GM19240 (cell line): Measurements from ENCODE around the gene SURF2.

Experiments used
- DNase-seq: peaks from one replicate; pipeline ENCODE4 v3.0.0; 2011; ENCODE audit warnings: low spot score; ENCODE audit not compliant: insufficient read length

Gene SURF2

DNA sequence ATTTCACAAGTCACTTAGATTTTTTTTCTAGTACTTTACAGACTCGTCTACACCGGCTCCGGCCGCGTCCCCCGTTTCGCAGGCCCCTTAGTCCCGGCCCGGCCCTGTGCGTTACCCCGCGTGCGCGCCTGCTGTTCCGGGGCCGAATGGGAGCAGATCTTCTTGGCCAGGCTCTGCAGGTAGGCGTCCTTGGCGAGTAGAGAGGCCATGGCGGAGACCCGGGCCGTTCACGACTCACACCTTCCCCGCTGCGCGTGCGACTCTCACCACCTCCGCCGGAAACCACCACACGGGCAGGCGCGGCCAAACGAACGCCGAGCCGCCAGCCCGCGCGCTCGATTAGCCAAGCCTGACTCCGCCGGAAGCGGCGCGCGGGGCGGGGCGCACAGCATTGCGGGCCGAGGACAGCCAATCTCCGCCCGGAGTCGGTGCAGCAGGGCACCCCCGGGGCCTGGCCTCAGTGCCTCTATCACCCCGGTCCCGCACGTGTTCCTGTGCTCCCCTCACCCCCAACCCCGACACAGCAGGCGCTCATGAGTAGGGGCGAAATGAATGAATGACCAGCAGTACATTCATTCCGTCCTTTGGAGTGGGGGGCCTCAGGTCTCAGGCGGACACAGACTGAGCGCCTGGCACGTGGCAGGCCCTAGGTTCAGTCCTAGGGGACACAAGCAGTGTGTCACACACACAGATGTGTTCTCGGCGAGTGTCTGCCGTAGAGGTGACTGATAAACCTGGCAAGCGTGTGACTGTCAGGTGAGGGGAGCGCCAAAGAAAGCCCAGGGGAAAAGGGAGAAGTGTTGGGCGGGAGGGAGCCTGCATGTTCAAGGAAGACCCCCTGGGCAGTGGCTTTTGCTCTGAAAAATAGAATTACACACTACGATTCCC, 20.2 kb upstream of the SURF2 start, which contains the start of gene SURF6:
TSS of gene SURF6 (minus strand) at position 265 of the 888 bp plus-strand sequence. CDS start at position 209, 56 bp downstream.
- peak; percentile 89 for DNase-seq

DNA sequence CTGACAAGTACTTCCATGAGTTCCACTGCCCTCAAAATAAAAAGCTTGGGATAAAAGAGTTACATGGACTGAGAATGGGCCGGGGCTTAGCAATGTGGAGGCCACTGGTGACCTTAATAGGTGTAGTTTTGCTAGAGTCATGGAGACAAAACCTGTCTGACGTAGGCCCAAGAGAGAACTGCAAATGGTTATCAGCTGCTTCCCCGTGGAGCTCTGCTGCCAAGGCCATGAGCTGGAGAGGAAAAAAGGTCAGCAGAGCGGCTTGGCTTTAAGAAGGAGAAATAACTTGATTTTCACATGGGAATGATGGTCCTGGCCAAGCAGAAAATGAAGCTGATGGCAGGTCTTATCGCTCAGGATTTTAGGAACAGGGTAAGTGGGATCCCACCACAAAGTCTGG, 16.7 kb upstream of the SURF2 start:
- no peak for DNase-seq

DNA sequence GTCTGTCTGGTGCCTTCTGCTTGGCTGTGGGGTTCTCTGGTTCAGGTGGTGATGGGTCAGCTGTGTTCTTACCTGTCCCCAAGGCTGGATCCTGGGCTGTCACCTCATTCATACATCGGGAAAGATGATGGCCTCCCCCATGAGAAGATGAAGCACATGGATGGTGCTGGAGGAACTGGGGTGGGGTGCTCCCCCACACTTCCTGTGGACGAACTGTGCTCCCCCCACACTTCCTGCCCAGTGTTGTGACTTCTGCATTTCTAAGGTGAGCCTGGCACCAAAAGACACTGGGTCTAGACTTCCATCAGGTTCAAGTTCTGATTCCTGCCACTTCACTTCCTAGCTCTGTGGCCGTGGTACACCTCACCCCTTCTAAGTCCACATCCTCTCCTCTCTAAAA, 16.1 kb upstream of the SURF2 start:
- no peak for DNase-seq

DNA sequence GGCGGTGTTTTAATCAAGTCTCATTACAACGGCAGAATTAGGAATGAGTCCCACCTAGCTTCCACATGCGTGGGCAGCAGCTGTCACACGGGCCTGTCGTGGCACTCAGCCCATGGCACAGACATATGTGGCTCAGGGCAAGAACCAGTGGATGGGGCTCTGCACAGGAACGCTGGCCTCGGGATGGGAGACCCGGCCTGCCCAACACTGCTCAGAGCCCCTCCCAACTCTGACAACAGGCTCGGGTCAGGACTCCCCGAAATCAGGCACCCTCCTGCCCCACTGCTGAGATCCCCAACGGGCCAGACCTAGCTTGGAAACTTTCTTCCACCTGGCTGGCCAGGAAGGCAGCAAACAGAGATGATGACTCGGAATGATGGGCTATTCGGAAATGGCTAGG, 15.4 kb upstream of the SURF2 start:
- no peak for DNase-seq

DNA sequence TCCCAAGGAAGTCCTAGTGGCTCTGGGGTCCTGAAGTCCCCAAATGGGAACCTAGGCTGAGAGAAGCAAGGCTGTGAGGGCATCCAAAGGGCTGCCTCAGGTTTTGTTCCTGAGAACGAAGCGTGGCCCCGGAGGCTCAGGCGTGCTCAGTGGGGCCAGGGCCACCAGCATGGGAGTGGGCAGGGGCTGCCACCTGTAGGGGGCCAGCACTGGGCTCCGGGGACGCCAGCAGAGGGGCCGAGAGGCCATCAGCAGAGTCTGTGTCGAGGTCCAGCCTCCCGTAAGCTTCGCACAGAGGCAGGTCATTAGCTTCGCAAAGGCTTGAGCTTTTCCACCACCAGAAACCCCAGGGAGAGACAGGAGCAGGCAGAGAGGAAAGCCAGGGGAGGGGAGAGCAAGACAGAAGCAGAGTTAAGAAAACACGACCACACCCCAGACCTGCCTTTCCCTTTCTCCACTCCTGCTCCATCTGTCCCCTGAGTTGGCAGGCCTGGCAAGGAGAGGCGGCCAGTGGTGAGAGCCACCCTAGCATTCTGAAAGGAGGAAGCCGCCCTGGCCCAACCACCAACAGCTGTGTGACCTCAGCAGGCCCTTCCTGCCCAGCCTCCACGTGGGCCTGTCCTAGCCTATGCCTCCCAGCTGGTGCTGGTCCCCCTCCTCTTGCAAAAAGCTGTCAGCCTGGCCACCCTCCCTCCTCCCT, 14.8 kb upstream of the SURF2 start:
- DNase-seq, result no peak

DNA sequence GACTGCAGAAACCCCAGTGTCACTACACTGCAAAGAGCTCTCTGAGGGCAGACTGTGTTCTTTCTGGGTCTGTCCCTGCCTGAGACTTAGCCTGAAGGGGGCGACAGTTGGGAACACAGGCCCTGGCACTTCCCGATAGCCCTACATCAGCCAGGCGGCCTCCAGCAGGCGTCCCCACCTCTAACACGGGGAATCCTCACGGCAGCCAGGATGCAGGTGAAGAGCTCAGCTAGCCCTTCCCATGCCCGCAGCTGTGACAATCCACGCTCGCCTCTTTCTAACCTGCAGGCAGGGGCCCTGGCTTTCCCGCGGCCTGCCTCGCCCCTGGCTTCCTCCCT, 14.3 kb upstream of the SURF2 start:
- no peak for DNase-seq

DNA sequence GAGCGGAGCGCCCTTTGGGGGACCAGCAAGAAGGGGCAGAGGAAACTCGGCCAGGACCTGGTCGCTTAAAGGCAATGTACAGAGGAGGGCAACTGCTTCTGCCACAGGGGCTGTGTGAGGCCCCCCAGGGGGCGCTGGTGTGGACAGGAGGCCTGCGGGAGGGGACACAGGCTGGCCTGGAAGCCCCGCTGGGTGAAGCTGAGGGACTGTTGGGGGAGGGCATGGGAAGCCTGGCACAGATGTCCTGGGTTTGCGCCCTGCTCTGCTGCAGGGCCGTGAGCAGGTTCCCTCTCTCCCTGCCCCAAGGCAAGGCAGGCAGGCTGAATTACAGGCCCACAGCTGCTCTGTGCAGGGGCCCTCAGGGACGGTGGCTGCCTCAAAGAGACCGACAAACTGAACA, 13.8 kb upstream of the SURF2 start:
- DNase-seq, result no peak

DNA sequence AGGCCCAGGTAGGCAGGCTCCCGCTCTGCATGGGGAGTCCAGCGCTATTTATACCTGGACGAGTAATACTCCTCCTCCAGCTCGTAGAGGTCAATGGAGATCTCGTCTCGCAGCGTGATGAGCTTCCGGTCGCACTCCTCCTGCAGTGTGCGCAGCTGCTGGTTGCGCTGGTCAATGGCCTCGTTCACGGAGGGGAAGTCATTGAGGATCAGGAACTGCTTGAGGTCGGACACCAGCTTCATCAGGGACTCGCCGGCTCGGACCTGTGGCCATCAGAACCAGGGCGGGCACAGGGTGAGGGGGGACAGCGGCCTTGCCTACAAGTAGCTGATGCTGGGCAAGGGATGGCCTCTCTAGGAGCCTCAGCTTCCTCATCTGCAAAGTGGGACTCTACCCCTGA, 12.3 kb upstream of the SURF2 start:
- DNase-seq, result no peak

DNA sequence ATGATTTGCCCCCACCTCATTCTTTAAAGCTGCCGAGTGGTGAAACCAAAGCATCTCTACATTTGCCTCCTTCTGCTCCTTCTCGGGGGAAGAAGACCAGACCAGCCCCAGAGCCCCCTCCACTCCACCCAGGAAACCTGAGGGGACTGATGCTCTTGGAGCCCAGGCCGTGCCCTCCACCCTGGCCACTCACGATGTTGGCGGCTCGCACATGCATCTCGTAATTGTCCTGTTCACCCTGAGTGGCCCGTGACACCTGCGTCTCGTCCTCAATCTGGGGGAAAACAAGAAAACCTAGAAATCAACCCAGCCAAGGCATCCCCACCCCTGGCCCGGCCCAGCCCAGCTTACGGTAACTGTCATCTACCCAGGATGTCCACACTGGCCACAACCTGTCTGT, 11.4 kb upstream of the SURF2 start:
- no peak for DNase-seq

DNA sequence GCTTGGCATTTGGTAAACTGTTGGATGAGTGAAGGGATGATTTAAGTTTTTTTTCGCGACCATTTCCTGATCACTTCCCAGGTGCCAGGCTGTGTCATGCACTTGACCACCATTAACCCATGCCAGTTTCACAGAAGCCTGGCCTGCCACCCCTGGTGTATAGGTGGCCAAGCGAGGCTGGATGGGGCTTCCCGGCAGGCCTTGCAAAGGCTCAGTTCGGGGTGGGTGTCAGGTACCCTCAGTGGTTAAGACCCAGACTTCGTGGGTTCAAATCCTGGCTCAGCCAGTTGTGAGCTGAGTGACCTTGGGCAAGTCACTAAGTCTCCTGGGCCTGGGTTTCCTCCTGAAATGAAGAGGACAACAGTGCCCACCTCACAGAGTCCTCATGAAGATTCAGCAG, 10.8 kb upstream of the SURF2 start:
- no peak for DNase-seq

DNA sequence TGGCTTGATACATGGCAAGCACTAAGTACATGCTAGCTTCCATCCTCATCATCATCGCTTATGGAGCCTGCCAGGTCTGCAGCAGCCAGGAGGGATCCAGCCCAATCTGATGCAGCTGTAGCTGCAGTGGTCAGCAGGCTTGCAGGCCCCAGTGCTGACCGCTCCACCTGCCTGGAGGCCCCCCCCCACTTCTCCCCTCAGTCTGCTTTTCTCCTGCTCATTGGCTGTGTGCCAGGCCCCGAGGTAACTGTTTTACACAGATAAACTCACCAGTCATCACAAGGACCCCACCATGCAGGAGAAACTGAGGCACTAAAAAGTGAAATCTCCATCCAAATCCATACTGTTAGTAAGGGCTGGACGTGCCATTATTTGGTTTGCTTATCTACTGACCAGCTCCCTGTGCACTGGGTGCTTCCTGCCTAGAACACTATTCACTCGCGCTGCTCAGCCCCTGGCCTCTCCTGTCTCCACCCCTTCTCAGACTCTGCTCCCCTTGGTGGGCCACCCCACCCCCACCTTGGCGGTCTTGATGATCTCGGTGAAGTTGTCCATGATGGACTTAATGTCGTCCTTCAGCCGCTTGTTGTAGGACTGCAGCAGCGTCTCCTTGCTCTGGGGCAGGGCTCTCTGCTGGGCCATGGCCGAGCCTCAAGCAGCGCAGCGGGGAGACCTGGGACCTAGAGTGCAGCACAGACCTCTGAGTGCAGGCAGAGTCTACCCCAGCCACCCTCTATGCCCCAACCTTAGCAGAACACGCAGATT, 10.1 kb upstream of the SURF2 start:
- no peak for DNase-seq

DNA sequence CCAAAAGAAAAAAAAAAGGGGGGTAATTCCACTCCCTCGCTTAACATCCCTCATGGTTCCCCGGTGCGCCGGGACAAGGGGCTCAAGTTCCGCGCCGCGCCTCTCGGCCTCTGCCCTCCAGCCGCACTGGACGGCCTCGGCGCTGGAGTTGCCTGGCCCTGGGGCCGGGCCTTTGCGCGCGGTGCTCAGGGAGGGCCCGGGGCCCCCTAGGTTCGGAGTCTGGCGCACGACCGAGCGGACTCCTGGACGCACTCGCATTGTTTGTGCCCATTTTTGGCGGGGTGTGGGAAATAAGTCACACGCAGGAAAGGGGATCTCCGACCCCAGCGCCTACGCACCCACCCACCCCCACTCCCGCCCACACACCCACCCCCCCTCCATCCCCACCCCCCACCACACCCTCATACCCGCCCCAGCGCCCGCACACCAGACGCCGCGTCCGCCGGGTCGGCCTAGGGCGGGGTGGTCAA, 8.8 kb upstream of the SURF2 start:
- no peak for DNase-seq

DNA sequence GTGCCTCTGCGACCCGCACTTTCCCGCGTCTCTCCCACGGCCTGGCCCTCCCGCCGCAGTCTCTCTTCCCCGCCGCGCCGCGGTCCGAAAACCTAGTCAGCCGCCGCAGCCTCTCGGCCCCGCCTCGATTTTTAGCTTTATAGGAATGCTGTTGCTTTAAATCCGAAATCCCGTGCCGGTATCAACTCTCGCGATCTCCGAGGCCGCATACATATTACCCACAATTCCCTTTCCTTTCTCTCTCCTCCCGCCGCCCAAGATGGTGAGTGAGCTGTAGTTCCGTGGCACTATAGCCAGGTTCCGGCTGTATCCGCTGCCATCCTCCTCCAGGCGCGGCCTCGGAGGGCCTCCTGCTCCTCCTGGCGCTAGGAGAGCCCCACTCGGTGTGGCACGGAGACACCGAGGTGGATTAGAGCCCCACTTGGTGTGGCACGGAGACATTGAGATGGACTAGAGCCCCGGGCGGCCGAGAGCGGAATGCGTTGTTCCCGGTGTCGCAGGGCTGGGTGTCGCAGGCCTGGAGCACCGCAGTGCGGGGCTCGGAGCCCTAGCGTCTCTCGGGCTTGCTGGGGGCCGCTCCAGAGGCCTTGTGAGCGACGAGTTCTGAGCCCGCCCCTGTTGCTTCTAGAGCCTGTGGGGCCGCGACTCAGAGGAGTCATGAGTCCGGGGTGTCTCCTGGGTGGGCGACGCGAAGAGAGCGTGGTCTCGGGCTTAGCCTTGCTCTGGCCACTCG, 8.2 kb upstream of the SURF2 start, which contains the start of the genes MED22 and RPL7A:
TSS of gene MED22 (minus strand) at position 147 of the 733 bp plus-strand sequence. CDS start 1,469 bp downstream, outside the sequence.
TSS of gene RPL7A (plus strand) at position 234 of the 733 bp plus-strand sequence. CDS start at position 260, 26 bp downstream.
- peak; percentile 70 for DNase-seq

DNA sequence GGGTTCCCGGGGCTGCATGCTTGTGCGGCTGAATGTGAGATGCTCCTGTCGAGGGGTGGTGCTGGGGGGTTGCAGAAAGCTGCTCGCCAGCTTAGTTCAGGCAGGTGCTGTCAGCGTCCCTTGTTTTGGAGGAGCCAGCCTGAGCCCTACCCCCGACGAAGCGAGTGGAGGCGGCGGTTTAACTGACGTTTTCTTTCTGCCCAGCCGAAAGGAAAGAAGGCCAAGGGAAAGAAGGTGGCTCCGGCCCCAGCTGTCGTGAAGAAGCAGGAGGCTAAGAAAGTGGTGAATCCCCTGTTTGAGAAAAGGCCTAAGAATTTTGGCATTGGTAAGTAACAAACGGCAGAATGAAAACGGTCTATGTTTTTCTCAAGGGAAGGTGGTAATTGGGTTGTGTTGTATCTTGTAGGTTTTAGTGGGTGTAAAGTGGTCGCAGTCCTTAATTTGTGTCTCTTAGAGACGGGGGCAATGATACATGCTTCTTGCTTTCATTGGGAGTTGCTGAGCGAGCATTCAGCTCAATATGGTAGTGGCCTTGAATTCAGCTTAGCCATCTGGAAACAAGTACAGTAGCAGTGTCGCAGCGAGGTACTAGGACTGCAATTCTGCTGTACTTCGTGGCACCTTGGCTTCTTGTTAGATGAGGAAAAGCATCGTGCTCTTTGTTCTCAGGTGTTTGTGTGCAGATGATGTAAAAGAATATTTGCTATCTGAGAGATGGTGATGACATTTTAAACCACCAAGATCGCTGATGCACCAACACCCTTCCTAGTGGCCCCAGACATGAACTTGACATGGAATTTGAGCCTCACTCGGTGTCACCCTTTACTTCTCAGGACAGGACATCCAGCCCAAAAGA, 7.4 kb upstream of the SURF2 start:
- DNase-seq, result no peak

DNA sequence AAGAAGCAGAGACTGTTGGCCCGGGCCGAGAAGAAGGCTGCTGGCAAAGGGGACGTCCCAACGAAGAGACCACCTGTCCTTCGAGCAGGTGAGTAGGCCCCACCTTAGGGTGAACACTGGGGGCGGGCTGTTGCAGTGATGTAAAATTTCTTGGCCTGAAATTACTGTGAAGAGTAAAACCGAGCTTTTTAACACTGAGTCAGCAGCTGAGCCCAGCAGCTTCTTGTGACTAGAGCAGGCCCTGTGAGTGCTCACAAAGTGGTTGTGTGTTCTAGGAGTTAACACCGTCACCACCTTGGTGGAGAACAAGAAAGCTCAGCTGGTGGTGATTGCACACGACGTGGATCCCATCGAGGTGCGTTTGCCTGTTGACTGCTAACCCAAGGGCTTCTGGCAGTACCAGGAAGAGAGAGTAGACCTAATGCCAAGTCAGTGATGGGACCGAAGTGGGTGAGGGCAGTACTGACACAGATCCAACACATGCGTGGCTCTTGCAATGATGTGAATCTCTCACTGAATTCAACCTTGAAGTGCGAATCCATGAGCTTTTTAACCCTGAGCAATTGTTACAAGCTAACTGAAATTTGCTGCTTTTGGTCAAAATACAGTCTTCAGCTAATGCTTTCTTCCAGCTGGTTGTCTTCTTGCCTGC, 6.3 kb upstream of the SURF2 start:
- DNase-seq, result no peak

DNA sequence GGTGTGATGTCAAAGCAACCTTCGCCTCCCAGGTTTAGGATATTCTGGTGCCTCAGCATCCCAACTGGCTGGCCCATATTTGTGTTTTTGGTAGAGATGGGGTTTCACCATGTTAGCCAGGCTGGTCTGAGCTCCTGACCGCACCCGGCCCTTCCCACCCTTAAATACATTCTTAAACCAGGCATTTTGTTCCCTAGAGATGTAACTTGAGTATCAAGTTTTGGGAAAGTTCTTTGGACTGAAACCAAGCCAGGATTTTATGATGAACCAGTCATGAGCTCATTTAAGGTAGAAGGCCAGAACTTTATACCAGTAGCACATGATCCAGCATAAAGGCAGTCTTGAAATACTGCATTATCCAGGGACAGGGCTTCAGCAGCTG, 4.8 kb upstream of the SURF2 start:
- no peak for DNase-seq

DNA sequence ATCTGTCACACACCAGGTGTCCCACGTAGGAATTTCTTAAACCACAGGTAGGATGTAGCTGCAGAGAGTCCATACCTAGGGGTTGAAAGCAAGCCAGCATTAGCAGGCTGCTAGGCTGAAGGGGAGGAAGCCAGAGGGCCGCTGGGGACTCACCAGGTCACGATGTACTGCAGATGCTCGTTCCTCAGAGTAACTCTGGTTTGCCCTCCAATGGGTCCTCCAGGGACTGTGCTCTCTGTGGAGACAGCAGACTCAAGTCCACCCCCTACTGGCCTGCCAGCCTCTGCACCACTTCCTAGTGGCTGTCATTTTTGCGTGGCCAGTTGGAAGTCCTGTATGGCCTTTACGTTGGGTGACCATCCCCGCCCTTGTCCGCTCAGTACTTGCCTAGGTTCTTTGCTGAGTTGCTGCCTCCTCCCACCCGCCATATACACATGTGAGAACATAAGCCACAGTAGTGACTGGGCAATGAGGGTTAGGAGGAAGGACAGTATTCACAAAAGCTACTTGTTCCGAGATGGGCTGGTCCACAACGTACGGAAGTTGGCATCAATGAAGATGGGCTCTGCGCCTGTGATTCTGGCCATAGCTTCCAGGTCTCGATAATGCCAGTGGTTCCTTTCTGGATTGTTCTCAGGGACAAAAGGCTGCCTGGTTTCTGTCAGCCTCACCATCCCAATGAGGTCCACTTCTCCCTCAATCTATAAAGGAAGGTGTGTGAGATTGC, 4.3 kb upstream of the SURF2 start:
- DNase-seq, result no peak

DNA sequence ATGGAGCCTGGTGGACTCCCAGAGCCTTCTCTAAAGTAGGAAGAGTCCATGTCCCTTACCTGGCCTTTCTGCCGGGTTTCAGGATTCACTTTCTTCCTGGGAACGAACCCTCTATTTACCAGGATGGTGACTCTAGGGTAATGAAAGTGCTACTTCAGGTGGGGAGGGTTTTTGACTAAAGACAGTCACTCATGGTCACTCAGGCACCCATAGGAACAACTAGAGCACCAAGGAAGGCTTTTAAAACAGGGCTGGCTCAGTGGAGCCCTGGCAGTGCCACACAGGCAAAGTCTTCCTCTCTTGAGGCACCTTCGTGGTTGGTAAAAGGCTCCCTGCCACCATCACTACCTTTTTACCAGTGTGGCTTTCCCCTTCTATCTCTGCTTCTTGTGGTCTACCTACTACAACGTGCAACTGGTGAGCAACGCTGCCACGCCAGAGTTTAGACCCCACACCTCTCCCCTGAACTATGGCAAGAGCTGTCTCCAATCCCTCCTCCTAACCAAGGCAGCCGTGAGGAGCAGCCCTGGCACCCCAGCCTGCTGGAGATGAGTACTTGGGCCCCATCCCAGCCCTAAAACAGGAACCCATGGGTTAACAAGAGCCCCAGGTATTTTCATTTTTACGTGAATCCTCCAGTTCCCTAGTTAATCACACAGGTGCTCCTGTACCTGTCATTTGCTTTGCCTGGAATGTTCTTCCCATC, 3.6 kb upstream of the SURF2 start:
- DNase-seq, result no peak
